Prostate gland (tissue), 2 donors: Measurements from ENCODE around the gene GTF2F1.

Experiments used
- CTCF ChIP-seq, 4 experiments: fragments of 200-600 bp in 2 of 4; fragments of 450-650 bp in 2 of 4; sonication (generic) in 2 of 4; IDR thresholded peaks; 1 replicate in 3 of 4; 2 replicates in 1 of 4; pipeline ENCODE4 v1.5.1; 2016 to 2019; ENCODE audit warnings: antibody characterized with exemption in 4 of 4, mild to moderate bottlenecking in 2 of 4, moderate library complexity in 2 of 4
- POLR2A ChIP-seq: fragments of 450-650 bp; IDR thresholded peaks from one replicate; pipeline ENCODE4 v1.6.1; 2016; ENCODE audit warnings: antibody characterized with exemption, mild to moderate bottlenecking

- peak in 2 of 4 experiments; percentile 19 to 39 for TF ChIP-seq CTCF (IDR thresholded peaks at IDR 0.05)
- no peak for TF ChIP-seq POLR2A
Measured at GRCh38 chr19:6412447-6413091, 19.6 kb upstream of the GTF2F1 start.
